HG02642 (cell line): ENCODE results near the gene RUFY4.
A peak's percentile ranks its signal among the peaks of the same experiment; 100 is the strongest.
"Not testable (repeated sequence)": the region's sequence is repeated elsewhere in the genome, so short reads cannot be mapped to it uniquely, and the experiment has no call there.

ENCODE experiments used
- ATAC-seq: cut with Tn5 transposase; IDR thresholded peaks from one replicate; pipeline ENCODE4 v1.9.1; 2021; ENCODE audit warnings: mild to moderate bottlenecking; ENCODE audit not compliant: unreplicated experiment, poor library complexity

The RUFY4 gene

GRCh38 chr2:218030409-218031195 lies 38.5 kb upstream of the RUFY4 start:
- no peak for ATAC-seq

- no peak for ATAC-seq
Observed at GRCh38 chr2:218031261-218031660, 37.8 kb upstream of the RUFY4 start.

GRCh38 chr2:218031771-218032257 lies 37.2 kb upstream of the RUFY4 start:
- no peak for ATAC-seq

GRCh38 chr2:218032336-218033171 lies 36.5 kb upstream of the RUFY4 start:
- ATAC-seq, result no peak

DNA sequence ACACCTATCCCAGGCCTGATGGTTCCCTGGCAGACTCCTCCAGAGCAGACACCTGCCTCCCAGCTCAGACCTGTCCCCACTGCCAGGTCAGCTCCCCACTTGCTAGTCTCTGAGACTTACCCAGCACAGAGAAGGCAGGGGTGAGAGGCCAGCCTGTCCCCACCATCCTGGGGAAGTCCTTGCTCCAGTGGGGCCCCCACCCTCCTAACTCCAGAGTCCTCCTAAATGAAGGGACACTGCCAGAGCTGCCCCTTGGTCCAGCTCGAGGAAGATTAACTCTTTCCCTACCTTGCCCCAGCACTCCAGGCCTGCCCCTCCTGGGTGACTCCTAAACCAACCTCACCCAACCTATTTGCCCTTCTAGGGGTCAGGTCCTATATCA lies 35.9 kb upstream of the RUFY4 start:
- ATAC-seq, result no peak

DNA sequence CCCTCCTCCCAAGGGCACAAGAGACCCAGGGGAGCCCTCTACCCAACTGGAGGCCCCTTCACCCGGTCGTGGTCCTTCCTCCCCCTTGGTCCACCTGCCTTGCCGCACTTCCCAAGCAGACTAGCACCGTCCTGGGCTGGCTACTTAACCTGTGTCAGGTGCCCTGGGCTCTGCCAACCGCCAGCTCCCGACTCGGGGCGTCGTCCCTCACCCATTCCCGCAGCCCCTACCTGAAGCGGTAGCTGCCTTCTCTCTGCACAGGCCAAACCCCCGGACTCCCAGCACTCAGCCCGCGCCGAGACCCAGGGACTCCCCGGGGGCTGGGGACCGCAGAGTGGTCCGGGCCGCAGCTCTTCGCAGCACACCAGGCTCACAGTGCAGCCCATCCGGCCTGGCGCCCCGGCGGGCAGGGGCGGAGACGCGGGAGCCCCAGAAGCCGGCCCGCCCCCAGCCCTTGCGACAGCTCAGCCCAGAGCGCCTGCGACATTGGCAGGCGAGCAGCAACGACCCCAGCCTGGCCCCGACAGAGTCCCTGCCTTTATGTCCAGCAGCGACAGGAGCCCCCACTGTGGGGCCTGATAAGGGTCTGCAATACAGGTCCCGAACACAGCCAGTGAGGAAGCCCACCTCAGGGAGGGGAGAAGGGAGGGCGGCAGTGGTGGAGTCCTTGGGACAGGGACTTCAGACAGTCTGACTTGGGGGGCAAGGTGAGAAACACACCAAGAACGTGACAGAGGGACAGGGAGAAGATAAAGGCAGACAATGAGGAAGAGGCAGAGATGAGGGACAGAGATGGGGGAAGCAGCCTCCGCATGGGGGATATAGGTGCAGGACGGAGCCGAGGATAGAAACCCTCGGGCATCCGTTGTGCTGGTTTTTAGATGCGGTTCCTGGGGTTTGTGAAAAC lies 35.2 kb upstream of the RUFY4 start:
- no peak for ATAC-seq

DNA sequence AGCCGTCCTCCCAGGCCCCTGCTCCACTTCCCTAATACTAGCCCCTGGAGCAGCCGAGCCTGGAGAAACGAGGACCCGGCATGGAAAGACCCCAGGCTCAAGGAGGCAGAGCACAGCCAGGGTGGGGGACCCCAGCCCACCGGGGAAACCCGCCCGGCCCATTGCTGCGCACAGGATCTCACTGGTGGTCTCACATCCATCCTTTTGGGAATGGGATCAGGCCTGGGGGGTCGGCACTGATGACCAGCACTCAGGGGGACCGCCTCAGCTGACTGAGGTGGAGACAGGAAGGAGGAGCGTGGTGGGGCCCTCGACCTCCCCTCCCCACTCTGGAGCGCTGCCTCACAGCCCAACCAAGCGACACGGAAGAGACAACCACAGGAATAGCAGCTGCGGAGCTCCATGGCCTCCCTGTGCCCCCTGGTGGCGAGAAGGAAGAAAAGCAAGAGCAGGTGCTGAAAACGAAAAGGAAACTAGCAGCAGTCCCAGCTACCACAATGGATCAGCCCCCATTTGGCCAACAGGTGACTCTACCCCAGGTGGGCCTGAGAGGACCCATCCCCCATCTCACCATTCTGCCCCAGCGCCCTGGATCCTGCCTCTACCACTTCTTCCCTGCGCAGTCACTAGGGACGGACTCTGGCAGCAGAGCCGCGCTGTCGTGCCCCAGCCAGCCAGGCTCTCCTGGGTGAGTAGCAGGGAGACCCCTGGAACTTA lies 34.4 kb upstream of the RUFY4 start:
- peak; percentile 79 for ATAC-seq

GRCh38 chr2:218035463-218036100 lies 33.5 kb upstream of the RUFY4 start:
- no peak for ATAC-seq

GRCh38 chr2:218036371-218036770 lies 32.7 kb upstream of the RUFY4 start:
- ATAC-seq, result no peak

GRCh38 chr2:218039171-218039570 lies 29.9 kb upstream of the RUFY4 start:
- no peak for ATAC-seq

GRCh38 chr2:218040883-218041282 lies 28.2 kb upstream of the RUFY4 start:
- no peak for ATAC-seq

DNA sequence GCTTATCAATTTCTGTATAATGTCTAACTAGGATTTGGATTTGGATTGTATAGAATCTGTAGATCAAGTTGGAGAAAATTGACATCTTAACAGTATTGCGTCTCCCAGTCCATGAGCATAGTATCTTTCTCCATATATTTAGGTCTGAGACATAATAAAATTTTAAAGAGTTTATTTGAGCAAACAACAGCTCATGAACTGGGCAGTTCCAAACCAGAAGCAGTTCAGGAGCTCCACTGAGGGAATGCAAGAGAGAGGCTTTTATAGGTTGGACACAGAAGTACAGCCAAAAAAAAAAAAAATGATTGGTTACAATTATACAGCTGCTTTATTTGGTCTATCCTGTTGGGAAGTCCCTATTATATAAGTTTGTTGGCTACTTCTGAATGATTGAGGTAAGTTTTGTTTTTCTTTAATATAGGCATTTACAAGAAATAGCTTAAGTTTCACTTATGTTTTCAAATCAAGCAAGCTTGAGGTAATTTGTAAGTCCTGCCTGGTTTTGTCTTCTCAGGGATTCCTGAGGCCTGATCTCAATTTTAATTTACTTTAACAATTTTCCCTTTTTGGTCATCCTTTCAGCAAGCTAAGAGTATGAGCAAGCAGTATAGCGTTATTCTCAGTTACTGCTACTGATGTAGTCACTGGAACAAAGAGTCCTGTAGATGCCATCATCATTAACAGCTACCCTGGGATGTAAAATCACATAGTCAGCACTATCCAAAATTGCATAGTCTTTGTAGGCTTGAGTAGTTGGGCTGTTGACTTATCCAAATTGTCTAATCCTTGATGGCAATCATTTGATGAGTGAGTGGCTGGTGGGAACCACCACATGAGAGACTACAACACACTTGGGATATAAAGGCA lies 27.5 kb upstream of the RUFY4 start:
- no peak for ATAC-seq

DNA sequence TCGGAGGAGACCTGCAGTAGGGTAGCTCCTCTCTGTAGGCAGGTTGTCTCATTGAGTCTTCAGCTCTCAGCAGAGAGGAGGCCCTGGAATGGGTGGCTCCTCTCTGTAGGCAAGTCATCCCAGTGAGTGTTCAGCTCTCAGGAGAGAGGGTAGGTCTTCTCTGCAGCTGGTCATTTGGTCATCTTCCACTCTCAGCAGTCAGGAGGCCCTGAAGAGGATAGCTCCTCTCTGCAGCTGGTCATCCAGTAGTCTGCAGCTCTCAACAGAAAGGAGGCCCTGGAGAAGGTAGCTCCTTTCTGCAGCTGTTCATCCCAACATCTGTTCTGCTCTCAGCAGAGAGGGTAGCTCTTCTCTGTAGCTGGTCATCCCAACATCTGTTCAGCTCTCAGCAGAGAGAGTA lies 26.0 kb upstream of the RUFY4 start:
- no peak for ATAC-seq

- ATAC-seq, result no peak
Observed at GRCh38 chr2:218043701-218044109, 25.3 kb upstream of the RUFY4 start.

- ATAC-seq, result not testable (repeated sequence)
Observed at GRCh38 chr2:218044599-218044998, 24.5 kb upstream of the RUFY4 start.

DNA sequence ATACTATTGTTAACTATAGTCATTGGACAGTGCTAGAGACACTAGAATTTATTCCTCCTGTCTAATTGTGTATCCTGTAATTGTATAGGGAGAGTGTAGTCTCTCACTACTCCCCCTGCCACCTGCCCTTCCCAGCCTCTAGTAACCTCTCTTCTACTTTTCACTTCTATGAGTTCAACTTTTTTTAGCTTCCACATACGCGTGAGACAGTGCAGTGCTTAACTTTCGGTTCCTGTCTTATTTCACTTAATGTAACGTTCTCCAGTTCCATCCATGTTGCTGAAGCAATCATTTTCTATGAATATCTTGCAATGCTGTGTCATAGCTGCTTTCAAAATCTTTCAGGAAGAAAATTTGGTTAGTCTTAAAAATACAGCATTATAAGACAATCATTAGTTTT lies 22.8 kb upstream of the RUFY4 start:
- peak; percentile 76 for ATAC-seq

- no peak for ATAC-seq
Observed at GRCh38 chr2:218047536-218048225, 21.4 kb upstream of the RUFY4 start.

GRCh38 chr2:218051903-218052302 lies 17.1 kb upstream of the RUFY4 start:
- no peak for ATAC-seq
